Osteoblast (primary cell): Measurements from ENCODE around the gene SNX10. TPM values are rescaled to one million over a fixed set of nuclear protein-coding genes. Genes with fewer than 3 reads are reported as not detected.

Experiments used
- DNase-seq: peaks from one replicate; pipeline ENCODE4 v3.0.0; 2011; ENCODE audit warnings: low spot score, mixed read lengths; ENCODE audit not compliant: insufficient read length; ENCODE audit errors: missing footprints
- H2AFZ ChIP-seq: 2 replicates; pipeline ENCODE4 v1.6.0; 2011; ENCODE audit warnings: mild to moderate bottlenecking, low read length
- H3K27ac ChIP-seq: 2 replicates; pipeline ENCODE4 v1.5.1; 2011; ENCODE audit warnings: mild to moderate bottlenecking, low read depth, low read length, moderate library complexity
- H3K27me3 ChIP-seq: 2 replicates; pipeline ENCODE4 v1.6.0; 2012; ENCODE audit warnings: mild to moderate bottlenecking, control low read depth, inconsistent platforms, low read length, moderate library complexity; ENCODE audit not compliant: insufficient read depth
- H3K36me3 ChIP-seq: 2 replicates; pipeline ENCODE4 v1.5.1; 2011; ENCODE audit warnings: mild to moderate bottlenecking, low read length, control low read depth, moderate library complexity; ENCODE audit not compliant: insufficient read depth
- H3K4me1 ChIP-seq: 2 replicates; pipeline ENCODE4 v1.5.1; 2011; ENCODE audit warnings: mild to moderate bottlenecking, low read length, control low read depth, moderate library complexity; ENCODE audit not compliant: insufficient read depth
- H3K4me2 ChIP-seq: 2 replicates; pipeline ENCODE4 v1.6.0; 2011; ENCODE audit warnings: mild to moderate bottlenecking, low read length; ENCODE audit not compliant: insufficient read depth
- H3K4me3 ChIP-seq: fragments of 200-600 bp; sonication (generic); 3 replicates; pipeline ENCODE4 v1.5.1; 2012; ENCODE audit warnings: mild to moderate bottlenecking, low read length, inconsistent platforms; ENCODE audit not compliant: insufficient read depth
- H3K79me2 ChIP-seq: 2 replicates; pipeline ENCODE4 v1.6.0; 2012; ENCODE audit warnings: mild to moderate bottlenecking, low read length, control low read depth, inconsistent platforms; ENCODE audit not compliant: insufficient read depth
- H3K9me3 ChIP-seq: 2 replicates; pipeline ENCODE4 v1.5.1; 2011; ENCODE audit warnings: low read depth, low read length, control low read depth
- H4K20me1 ChIP-seq: 2 replicates; pipeline ENCODE4 v1.6.0; 2012; ENCODE audit warnings: mild to moderate bottlenecking, low read length, control low read depth; ENCODE audit not compliant: insufficient read depth
- total RNA-seq: library from RNA; depleted of rRNA; stranded (reverse); fragments of >200 nt; gene quantifications from 2 replicates; pipeline ENCODE4 v1.2.3, GENCODE V29; 2012
- TF ChIP-seq, protein P1 (sequence below): IDR thresholded peaks from 2 replicates; pipeline ENCODE4 v1.5.1; 2011; ENCODE audit warnings: mild to moderate bottlenecking, low read depth, low read length, moderate library complexity; ENCODE audit errors: extremely low read depth

Gene SNX10
- total RNA-seq, 1 donor, result 0.72 TPM

DNA sequence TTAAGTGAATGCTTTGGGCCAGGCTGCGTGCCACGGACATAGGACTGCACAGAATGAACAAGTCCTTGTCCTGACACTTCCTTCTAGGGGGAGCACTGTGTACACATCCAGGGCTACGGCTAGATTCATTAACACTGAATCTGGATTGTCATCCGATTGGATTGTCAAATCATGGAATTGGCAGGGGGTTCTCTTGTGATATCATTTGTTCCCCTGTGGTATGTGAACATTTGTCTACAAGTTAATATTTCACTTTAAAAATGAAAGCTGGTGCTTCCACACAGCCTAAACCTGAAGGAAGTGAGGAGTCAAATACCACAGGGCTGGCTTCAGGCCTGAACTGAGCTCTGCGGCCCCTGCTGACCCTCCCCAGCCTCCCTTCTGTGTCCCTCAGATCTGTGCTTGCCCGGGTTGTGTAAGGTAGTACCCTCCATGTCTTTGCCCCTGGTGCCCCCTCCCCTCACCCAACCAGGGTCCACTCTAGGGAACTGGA is 75.6 kb downstream of the SNX10 start:
- H3K9me3 ChIP-seq, result no peaks in the 10 kb centered on the region
- TF ChIP-seq, protein P1, sequence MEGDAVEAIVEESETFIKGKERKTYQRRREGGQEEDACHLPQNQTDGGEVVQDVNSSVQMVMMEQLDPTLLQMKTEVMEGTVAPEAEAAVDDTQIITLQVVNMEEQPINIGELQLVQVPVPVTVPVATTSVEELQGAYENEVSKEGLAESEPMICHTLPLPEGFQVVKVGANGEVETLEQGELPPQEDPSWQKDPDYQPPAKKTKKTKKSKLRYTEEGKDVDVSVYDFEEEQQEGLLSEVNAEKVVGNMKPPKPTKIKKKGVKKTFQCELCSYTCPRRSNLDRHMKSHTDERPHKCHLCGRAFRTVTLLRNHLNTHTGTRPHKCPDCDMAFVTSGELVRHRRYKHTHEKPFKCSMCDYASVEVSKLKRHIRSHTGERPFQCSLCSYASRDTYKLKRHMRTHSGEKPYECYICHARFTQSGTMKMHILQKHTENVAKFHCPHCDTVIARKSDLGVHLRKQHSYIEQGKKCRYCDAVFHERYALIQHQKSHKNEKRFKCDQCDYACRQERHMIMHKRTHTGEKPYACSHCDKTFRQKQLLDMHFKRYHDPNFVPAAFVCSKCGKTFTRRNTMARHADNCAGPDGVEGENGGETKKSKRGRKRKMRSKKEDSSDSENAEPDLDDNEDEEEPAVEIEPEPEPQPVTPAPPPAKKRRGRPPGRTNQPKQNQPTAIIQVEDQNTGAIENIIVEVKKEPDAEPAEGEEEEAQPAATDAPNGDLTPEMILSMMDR, result no peak
- no peak overlapping the region for H2AFZ ChIP-seq
- no peaks in the 10 kb centered on the region for H3K79me2 ChIP-seq
- H3K27me3 ChIP-seq, result peaks cover 29% of the 10 kb centered on the region
- H3K4me1 ChIP-seq, result no peaks in the 10 kb centered on the region
- no peak overlapping the region for H3K4me3 ChIP-seq
- DNase-seq, result no peak
- H3K36me3 ChIP-seq, result no peaks in the 10 kb centered on the region
- no peak overlapping the region for H3K4me2 ChIP-seq
- no peak overlapping the region for H3K27ac ChIP-seq
- no peaks in the 10 kb centered on the region for H4K20me1 ChIP-seq

DNA sequence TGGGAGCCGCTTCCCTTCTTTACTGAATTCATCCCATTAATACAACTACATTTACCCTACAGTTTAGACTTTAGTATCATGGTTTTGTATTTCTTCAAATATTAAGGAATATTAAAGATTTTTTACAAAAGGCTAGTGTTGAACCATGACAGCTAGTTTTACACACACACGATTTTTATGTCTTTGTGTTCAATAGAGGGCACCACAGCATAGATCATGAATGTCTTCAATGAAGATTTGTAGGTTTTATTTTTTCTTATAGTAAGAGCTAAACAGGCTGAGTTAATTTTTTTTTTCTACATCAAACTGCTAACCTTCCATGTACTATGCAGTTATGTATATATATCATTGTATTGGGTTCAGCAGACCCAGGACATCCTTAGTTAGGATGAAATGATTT is 76.9 kb downstream of the SNX10 start:
- H3K4me1 ChIP-seq, result no peaks in the 10 kb centered on the region
- DNase-seq, result no peak
- H3K27ac ChIP-seq, result no peak overlapping the region
- no peaks in the 10 kb centered on the region for H3K9me3 ChIP-seq
- H3K36me3 ChIP-seq, result no peaks in the 10 kb centered on the region
- no peak overlapping the region for H3K4me3 ChIP-seq
- H4K20me1 ChIP-seq, result no peaks in the 10 kb centered on the region
- H3K27me3 ChIP-seq, result peaks cover 32% of the 10 kb centered on the region
- TF ChIP-seq, protein P1, result peak; percentile 10
- no peak overlapping the region for H2AFZ ChIP-seq
- no peaks in the 10 kb centered on the region for H3K79me2 ChIP-seq
- no peak overlapping the region for H3K4me2 ChIP-seq

DNA sequence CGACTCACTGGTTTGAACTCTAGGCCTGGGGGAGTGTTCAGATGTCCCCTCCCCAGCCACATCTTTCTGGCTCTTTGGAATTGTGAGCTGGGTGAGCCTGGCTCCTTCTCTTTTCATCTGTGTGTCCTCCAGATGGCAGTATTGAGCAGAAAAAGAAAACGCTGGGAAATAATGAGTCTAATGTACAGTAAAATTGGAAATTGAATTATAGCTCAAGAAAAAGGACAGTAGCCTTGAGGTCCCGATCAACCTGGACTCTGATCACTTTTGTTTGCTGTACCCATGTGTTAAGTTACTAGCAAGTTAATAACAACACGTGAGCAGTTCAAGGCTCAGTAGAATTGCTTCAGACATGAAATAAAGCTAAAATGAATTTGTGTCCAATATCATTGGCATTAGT is 77.9 kb downstream of the SNX10 start:
- peak; percentile 26 for DNase-seq
- Histone ChIP-seq H3K27me3 (peaks cover 43% of the 10 kb centered on the region), H3K79me2 (no peaks in the 10 kb centered on the region), H3K4me1 (no peaks in the 10 kb centered on the region), H3K4me3 (no peak overlapping the region), H3K27ac (no peak overlapping the region), H3K9me3 (no peaks in the 10 kb centered on the region), H4K20me1 (no peaks in the 10 kb centered on the region), H3K36me3 (no peaks in the 10 kb centered on the region), H2AFZ (no peak overlapping the region), H3K4me2 (no peak overlapping the region)
- TF ChIP-seq, protein P1, result peak; percentile 77

DNA sequence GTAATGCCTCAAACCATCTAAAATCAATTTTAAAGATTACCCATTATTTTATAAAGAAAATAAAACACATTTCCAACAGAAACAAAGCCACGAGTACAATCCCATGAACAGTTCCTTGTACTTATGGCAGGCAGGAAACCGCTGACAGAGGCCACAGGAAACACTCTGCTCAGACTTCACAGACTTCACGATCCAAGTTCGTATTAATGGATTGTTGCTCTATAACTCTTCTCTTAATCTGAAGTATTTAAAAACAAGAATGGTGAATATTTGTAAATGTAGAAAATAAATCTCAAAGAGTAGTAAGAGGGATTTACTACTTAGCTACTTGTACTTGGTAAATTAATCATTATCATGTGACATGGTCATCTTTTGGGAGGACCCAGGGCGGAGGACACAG is 78.3 kb downstream of the SNX10 start:
- Histone ChIP-seq H3K27me3 (peaks cover 47% of the 10 kb centered on the region), H3K4me2 (no peak overlapping the region)
- TF ChIP-seq, protein P1, result no peak

More for the DNA sequence above, 78.3 kb downstream of the SNX10 start:
- Histone ChIP-seq H3K36me3 (no peaks in the 10 kb centered on the region), H3K79me2 (no peaks in the 10 kb centered on the region), H3K4me3 (no peak overlapping the region), H3K4me1 (no peaks in the 10 kb centered on the region), H4K20me1 (no peaks in the 10 kb centered on the region), H3K9me3 (no peaks in the 10 kb centered on the region), H2AFZ (no peak overlapping the region), H3K27ac (no peak overlapping the region)
- no peak for DNase-seq
